Left ventricle myocardium superior (tissue), 1 donor: ENCODE results near the gene ZNF716. TPM values are rescaled to one million over a fixed set of nuclear protein-coding genes. Genes with fewer than 3 reads are reported as not detected.
"Not testable (repeated sequence)": the region's sequence is repeated elsewhere in the genome, so short reads cannot be mapped to it uniquely, and the experiment has no call there.

ENCODE experiments used
- ATAC-seq: fragments of 200-7000 bp; cut with Tn5 transposase; one replicate; pipeline ENCODE4 v1.9.1; 2020; ENCODE audit warnings: mild to moderate bottlenecking, moderate library complexity
- DNase-seq: peaks from one replicate; pipeline ENCODE4 v3.0.0-alpha.2; 2020
- intact Hi-C: fragments of 100-400 bp; cut with micrococcal nuclease; formaldehyde crosslinking; loops from one replicate; pipeline ENCODE4 v1.11.0; 2022
- microRNA-seq: library from miRNA; unstranded; fragments of <30 nt; microRNA quantifications from one replicate; pipeline ENCODE4 v1.2.0, GENCODE V29; 2020; ENCODE audit warnings: borderline number of aligned reads
- total RNA-seq: library from RNA; stranded (reverse); fragmentation: NEBNext Ultra II Directional; extraction: Animal tissue kit (Norgen Biotek cat#: 25700); gene quantifications from one replicate; pipeline ENCODE4 v1.2.1, GENCODE V29; 2021
- donor health status: DM: no; HTN: yes; CAD: no; lungs with severe emphysema.

ZNF716 gene
- total RNA-seq, 1 donor from 2014 or later: not detected

DNA sequence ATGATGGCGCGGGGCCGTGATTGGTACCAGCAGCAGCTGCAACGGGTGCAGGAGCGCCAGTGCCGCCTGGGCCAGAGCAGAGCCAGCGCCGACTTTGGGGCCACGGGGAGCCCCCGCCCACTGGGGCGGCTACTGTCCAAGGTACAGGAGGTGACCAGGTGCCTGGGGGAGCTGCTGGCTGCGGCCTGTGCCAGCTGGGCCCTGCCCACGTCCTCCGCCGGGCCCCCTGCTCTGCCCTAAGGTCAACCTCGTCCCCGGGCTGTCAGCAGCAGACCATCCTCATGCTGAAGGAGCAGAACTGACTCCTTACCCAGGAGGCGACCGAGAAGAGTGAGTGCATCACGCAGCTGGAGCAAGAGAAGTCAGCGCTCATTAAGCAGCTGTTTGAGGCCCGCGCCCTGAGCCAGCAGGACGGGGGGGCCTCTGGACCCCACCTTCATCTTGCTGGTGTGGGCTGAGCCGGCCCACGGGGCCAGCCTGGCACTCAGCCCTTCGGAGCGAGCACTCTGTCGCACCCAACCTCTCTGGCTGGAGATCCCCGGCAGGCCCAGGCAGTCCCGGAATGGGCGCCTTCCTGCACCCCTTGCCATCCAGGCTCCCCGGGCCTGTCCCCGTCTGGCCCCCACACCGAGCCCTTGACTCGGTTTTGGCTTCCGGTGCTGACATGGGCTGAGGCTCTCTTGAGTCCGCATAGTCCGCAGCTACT lies 24.6 kb upstream of the ZNF716 start:
- intact Hi-C loops: no loop called here
- no peak for ATAC-seq
- DNase-seq: no peak

DNA sequence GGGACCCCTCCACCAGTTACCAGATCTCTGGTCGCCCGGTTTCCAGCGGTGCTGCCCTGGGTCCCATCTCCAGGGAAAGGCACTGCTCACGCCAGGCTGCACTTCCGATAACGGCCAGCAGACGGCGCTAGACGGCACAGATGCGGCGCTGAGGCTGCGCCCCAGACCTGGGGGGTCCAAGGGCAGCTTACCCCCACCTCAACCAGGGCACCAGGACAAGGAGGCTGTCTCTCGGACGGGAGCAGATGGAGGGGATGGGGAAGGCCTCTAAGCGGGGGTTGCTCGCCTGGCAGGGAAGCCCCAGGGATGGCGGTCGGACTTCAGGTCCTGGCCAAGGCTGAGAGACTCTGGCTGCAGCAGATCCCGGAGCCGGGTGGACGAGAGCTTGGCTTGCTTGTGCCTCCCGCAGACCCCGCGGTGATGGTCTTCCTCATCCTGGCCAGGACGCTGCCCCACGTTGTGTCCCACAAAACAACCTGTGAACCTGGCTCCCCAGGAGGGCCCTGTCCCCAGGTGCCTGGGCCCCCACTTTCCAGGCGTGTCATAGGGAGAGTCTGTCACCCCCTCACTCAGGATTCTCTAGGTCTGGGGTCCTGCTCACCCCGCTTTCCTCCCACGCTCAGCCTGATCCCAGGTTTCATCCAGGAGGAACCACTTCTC lies 23.9 kb upstream of the ZNF716 start:
- intact Hi-C loops: no loop called here
- ATAC-seq: no peak
- no peak for DNase-seq

- intact Hi-C loops: no loop called here
- no peak for ATAC-seq
- DNase-seq: no peak
Observed at GRCh38 chr7:57426629-57427003, 23.4 kb upstream of the ZNF716 start.

DNA sequence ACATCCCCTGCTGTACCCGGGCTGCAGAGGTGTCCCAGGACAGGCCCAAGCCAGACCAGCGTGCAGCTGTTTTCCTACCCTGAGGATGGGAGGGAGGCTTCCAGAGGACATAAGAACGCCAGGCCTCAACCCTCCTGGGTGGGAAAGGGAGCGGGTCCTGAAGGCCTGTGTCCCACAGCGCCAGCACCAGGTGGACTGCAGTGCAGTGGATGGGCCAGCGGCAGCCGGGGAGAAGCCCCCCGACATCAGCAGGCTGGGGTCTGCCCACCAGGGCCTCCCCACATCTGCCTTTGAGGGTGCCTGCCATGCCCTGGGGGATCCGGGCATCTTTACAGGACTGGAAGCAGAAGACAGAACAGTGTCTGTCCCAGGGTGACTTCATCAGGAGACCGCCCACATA lies 22.8 kb upstream of the ZNF716 start:
- intact Hi-C loops: no loop called here
- no peak for DNase-seq
- no peak for ATAC-seq

DNA sequence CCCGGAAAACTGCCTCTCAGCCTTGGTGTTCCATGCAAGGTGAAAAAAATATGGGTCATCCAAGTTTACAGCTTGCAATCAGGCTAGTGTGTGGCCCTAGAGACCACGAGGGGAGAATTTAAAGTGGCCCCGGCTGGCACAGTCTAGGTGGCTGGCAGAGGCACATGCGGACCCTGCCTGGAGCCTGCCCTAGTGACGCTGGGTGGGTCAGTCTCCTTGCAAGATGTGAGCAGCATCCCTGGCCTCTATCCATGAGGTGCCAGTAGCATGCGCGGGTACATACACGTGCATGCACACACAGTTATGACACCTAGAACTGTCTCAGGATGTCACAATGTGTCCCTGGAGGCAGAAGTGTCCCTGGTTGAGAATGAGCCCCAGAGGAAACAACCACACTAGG lies 22.4 kb upstream of the ZNF716 start:
- no peak for ATAC-seq
- intact Hi-C loops: no loop called here
- DNase-seq: no peak

DNA sequence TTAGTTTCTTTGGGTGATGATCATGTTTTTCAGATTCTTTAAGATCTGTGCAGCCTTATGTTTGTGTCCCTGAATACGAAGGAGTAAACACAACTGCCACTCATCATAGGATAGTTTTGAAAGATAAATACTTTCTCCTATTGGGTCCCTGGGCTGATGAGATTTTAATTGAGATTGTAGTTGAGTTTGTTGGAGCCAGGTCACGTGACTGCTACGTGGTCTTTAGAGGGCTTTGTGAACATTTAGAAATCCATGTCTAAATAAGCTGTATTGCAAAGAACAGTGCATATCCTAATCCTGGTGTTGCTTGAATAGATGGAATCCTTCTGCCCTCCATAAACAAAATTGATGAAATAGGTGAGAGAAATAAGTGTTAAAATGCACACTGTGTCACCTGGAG lies 17.4 kb upstream of the ZNF716 start:
- intact Hi-C loops: no loop called here
- ATAC-seq: no peak
- no peak for DNase-seq

DNA sequence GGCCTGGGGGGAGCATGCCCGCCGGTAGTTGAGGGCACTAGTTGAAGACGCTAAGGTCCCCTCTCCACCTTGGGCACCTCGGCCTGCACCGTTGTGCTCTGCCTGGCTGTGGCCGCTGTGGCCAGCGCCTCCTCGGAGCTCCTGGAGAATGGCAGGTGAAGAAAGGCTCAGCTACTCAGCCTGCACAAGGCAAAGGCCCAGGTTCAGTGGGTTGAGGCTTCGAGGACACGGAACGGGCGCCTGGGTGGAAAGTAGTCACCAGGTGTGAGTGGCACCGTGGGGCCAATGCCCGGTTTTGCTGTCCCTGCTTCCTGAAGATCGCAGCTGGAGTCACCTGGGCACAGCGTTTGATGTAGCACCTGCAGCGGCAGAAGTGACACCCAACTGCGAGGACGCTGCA lies 12.4 kb upstream of the ZNF716 start:
- DNase-seq (no peak), ATAC-seq (no peak)
- intact Hi-C loops: no loop called here

DNA sequence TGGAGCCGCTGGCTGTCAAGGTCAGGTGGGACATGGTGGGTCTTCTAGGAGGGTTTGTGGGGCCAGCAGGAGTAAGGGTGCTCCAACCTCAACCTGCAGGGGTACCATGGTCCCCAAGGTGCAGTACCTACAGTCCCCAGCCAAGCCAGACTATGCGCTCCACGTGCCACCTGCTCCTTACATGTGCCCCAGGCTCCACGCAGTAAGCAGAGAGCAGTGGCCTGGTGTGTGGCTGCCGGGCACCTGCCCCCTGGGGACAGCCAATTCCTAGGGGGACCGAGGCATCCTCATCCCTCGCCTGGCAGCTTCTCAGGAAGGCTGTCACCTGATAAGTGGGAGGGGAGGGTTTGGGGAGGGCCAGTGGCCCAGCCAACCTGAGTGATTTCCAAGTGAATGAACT lies 11.7 kb upstream of the ZNF716 start:
- no peak for DNase-seq
- no peak for ATAC-seq
- intact Hi-C loops: no loop called here

- intact Hi-C loops: no loop called here
- no peak for ATAC-seq
- no peak for DNase-seq
Observed at GRCh38 chr7:57443567-57443966, 6.4 kb upstream of the ZNF716 start.

DNA sequence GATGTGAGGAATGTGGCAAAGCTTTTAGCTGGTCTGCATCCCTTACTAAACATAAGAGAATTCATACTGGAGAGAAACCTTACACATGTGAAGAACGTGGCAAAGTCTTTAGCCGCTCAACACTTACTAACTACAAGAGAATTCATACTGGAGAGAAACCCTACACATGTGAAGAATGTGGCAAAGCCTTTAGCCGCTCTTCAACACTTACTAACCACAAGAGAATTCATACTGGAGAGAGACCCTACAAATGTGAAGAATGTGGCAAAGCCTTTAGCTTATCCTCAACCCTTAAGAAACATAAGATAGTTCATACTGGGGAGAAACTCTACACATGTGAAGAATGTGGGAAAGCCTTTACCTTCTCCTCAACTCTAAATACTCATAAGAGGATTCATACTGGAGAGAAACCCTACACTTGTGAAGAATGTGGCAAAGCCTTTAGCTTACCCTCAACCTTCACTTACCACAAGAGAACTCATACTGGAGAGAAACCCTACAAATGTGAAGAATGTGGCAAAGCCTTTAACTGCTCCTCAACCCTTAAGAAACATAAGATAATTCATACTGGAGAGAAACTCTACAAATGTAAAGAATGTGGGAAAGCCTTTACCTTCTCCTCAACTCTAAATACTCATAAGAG lies 19.3 kb downstream of the ZNF716 start:
- DNase-seq, ATAC-seq, intact Hi-C loops: not testable (repeated sequence)

- ATAC-seq, DNase-seq: not testable (repeated sequence)
- intact Hi-C loops: loop anchor here (5.0 kb wide), 1 partner anchor 173 kb away; no protein-coding TSS in a partner anchor
Observed at GRCh38 chr7:57480304-57480703, 30.3 kb downstream of the ZNF716 start.

- DNase-seq, intact Hi-C loops, ATAC-seq: not testable (repeated sequence)
Observed at GRCh38 chr7:57485022-57485421, 35.0 kb downstream of the ZNF716 start.

- no peak for DNase-seq
- ATAC-seq: no peak
- intact Hi-C loops: no loop called here
Observed at GRCh38 chr7:57487957-57488356, 38.0 kb downstream of the ZNF716 start.

DNA sequence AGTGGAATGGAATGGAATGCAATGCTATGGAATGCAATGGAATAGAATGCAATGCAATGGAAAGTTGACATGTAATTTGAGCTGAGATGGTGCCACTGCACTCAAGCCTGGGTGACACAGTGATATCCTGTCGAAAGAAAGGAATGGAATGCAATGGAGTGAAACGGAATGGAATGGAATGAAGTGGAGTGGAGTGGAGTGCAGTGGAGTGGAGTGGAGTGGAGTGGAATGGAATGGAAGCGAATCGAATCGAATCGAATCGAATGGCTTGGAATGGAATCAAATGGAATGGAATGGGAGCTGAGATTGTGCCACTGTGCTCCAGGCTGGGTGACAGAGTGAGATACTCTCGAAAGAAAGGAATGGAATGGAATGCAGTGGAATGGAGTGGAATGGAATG lies 45.1 kb downstream of the ZNF716 start:
- DNase-seq, intact Hi-C loops, ATAC-seq: not testable (repeated sequence)

- DNase-seq (no peak), ATAC-seq (no peak)
- intact Hi-C loops: no loop called here
Observed at GRCh38 chr7:57496395-57496794, 46.4 kb downstream of the ZNF716 start.

GRCh38 chr7:57505176-57505575 lies 55.2 kb downstream of the ZNF716 start:
- ATAC-seq (no peak), DNase-seq (no peak)
- intact Hi-C loops: no loop called here

Small RNA genes lying within 50 kb of the gene (microRNA-seq; reads per million reads assigned to microRNA genes)
- gene MIR3147: not detected
